Measurements from ENCODE around the gene TEX36. TPM values are rescaled to one million over a fixed set of nuclear protein-coding genes. Genes with fewer than 3 reads are reported as not detected.

TEX36 gene
- total RNA-seq, 2 experiments from 2014 or later: not detected

GRCh38 chr10:125611756-125612155 lies 71.2 kb downstream of the TEX36 start:
- ChIA-PET POLR2A (no interaction called here), CTCF (no interaction called here)
- Mint-ChIP-seq H3K27me3 (no peaks in the 10 kb centered on the region), H3K36me3 (ENCODE audit: low read depth) (no peaks in the 10 kb centered on the region), H3K9me3 (no peaks in the 10 kb centered on the region), H3K4me3 (no peak overlapping the region), H3K4me1 (no peaks in the 10 kb centered on the region), H3K27ac (no peak overlapping the region)
- no peak for DNase-seq

- Mint-ChIP-seq H3K4me3 (no peak overlapping the region), H3K27ac (no peak overlapping the region), H3K36me3 (ENCODE audit: low read depth) (no peaks in the 10 kb centered on the region), H3K4me1 (no peaks in the 10 kb centered on the region), H3K27me3 (no peaks in the 10 kb centered on the region), H3K9me3 (no peaks in the 10 kb centered on the region)
- CTCF ChIA-PET: no interaction called here
- POLR2A ChIA-PET: no interaction called here
- DNase-seq: no peak
Observed at GRCh38 chr10:125611216-125611615, 71.7 kb downstream of the TEX36 start.

- Mint-ChIP-seq H3K27ac (no peak overlapping the region), H3K36me3 (ENCODE audit: low read depth) (no peaks in the 10 kb centered on the region), H3K4me1 (no peaks in the 10 kb centered on the region), H3K4me3 (no peak overlapping the region), H3K9me3 (no peaks in the 10 kb centered on the region), H3K27me3 (no peaks in the 10 kb centered on the region)
- POLR2A ChIA-PET: no interaction called here
- DNase-seq: no peak
- CTCF ChIA-PET: no interaction called here
Observed at GRCh38 chr10:125609859-125610258, 73.1 kb downstream of the TEX36 start.

- H3K36me3 Mint-ChIP-seq (ENCODE audit: low read depth): no peaks in the 10 kb centered on the region
Observed at GRCh38 chr10:125608474-125608873, 74.5 kb downstream of the TEX36 start.

GRCh38 chr10:125607689-125608290 lies 75.2 kb downstream of the TEX36 start:
- POLR2A ChIA-PET: no interaction called here
- H3K27me3 Mint-ChIP-seq: no peaks in the 10 kb centered on the region
- DNase-seq: no peak
- H3K9me3 Mint-ChIP-seq: no peaks in the 10 kb centered on the region
- no peak overlapping the region for H3K4me3 Mint-ChIP-seq
- CTCF ChIA-PET: no interaction called here
- H3K27ac Mint-ChIP-seq: no peak overlapping the region
- no peaks in the 10 kb centered on the region for H3K36me3 Mint-ChIP-seq (ENCODE audit: low read depth)
- no peaks in the 10 kb centered on the region for H3K4me1 Mint-ChIP-seq

More at GRCh38 chr10:125608474-125608873, 74.5 kb downstream of the TEX36 start:
- no peak for DNase-seq
- H3K27me3 Mint-ChIP-seq: no peaks in the 10 kb centered on the region
- POLR2A ChIA-PET: no interaction called here
- CTCF ChIA-PET: no interaction called here
- no peaks in the 10 kb centered on the region for H3K9me3 Mint-ChIP-seq
- no peaks in the 10 kb centered on the region for H3K4me1 Mint-ChIP-seq
- H3K27ac Mint-ChIP-seq: no peak overlapping the region
- no peak overlapping the region for H3K4me3 Mint-ChIP-seq

GRCh38 chr10:125606414-125607010 lies 76.5 kb downstream of the TEX36 start:
- no peak overlapping the region for H3K4me3 Mint-ChIP-seq
- no peak for DNase-seq
- no peaks in the 10 kb centered on the region for H3K36me3 Mint-ChIP-seq (ENCODE audit: low read depth)
- no peaks in the 10 kb centered on the region for H3K9me3 Mint-ChIP-seq
- H3K27me3 Mint-ChIP-seq: no peaks in the 10 kb centered on the region
- no peak overlapping the region for H3K27ac Mint-ChIP-seq
- CTCF ChIA-PET: interaction anchor here (1.1 kb wide), 1 partner anchor 14 kb away, joined by 3 read pairs; no protein-coding TSS in a partner anchor
- POLR2A ChIA-PET: no interaction called here
- H3K4me1 Mint-ChIP-seq: no peaks in the 10 kb centered on the region

Other genes with a start within 250 kb of the TEX36 start
- 10 to 100 TPM; 37.0 to 39.5 TPM for gene EDRF1, start 36.5 kb upstream of the TEX36 start, total RNA-seq
- gene MMP21, start 92.7 kb upstream of the TEX36 start, total RNA-seq: under 1 TPM in 1 of 2 experiments, not detected in 1; 0.10 TPM
- 10 to 100 TPM; 40.4 to 43.3 TPM for gene UROS, start 140.1 kb upstream of the TEX36 start, total RNA-seq
- 10 to 100 TPM; 56.4 to 60.6 TPM for gene BCCIP, start 140.4 kb upstream of the TEX36 start, total RNA-seq
- 1 to 10 TPM; 8.2 to 9.6 TPM for gene DHX32, start 198.1 kb upstream of the TEX36 start, total RNA-seq
- under 1 TPM; 0.31 to 0.35 TPM for gene FANK1, start 213.4 kb upstream of the TEX36 start, total RNA-seq